Fibroblast of skin of scalp (primary cell): ENCODE results near the gene NT5E.
"Not testable (repeated sequence)": the region's sequence is repeated elsewhere in the genome, so short reads cannot be mapped to it uniquely, and the experiment has no call there.

Source experiments
- DNase-seq: peaks from one replicate; pipeline ENCODE4 v3.0.0-alpha.2; 2013

The NT5E gene

GRCh38 chr6:85494547-85495536 lies 45.0 kb downstream of the NT5E start:
- DNase-seq, result no peak

GRCh38 chr6:85496009-85496579 lies 46.2 kb downstream of the NT5E start:
- DNase-seq, result no peak

DNA sequence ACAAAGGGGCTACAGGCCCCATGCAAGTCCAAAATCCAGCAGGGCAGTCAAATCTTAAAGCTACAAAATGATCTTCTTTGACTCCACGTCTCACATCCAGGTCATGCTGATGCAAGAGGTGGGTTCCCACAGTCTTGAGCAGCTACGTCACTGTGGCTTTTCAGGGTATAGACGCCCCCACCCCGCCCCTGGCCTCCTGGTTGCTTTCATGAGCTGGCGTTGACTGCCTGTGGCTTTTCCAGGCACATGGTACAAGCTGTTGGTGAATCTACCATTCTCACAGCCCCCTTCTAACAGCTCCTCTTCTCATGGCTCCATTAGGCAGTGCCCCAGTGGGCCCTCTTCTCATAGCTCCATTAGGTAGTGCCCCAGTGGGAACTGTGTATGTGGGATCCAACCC lies 47.0 kb downstream of the NT5E start:
- no peak for DNase-seq

DNA sequence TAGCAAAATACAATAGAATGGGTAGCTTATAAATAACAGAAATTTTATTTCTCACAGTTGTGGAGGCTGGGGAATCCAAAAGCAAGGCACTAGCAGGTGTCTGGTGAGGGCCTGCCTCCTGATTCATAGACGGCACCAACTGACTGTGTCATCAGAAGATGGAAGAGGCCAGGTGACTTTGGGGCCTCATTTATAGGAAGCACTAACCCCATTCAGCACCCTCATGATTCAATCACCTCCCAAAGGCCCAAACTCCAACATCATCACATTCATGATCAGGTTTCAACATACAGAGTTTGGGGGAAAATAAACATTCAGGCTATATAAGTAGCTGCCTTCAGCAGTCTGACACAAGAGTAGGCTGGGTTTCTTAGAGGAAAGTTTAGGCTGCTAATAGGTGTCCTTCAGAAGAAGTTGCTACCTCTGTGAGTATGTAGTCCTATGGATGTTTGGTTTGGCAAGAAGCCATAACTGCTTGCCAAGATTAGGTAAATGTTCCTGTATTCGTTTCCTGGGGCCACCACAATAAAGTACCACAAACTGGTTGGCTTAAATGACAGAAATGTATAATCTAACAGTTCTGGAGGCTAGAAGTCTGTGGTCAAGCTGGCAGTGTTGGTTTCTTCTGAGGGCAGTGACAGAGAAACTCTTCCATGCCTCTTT lies 48.8 kb downstream of the NT5E start:
- DNase-seq, result no peak

DNA sequence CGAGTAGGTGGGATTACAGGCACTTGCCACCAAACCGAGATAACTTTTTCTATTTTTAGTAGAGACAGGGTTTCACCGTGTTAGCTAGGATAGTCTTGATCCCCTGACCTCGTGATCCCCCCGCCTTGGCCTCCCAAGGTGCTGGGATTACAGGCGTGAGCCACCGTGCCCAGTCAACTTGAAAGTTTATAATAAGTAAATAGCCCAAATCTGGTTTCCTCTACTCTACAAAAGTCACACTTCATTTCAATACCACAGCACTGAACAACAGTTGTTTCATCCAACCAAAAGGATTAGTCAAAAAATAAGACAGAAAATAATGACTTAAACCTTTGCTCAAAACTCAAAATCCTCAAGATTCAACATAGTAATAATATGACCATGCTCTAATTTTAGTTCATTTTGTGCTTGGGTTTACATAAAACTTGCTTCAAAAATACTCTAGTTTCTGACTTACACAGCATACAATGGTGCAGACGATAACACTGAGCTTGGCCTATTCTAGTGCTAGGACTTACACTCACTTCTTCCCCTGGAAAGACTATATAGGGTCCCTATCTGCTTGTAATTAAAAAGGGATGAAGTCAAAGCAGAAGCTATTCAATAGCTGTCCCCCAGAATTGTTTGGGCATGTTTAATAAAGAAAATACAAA lies 56.7 kb downstream of the NT5E start:
- DNase-seq, result no peak

GRCh38 chr6:85516168-85516567 lies 66.3 kb downstream of the NT5E start:
- DNase-seq, result no peak

GRCh38 chr6:85524281-85524680 lies 74.4 kb downstream of the NT5E start:
- DNase-seq, result not testable (repeated sequence)

- DNase-seq, result peak; percentile 17
Measured at GRCh38 chr6:85537055-85537494, 87.2 kb downstream of the NT5E start.

DNA sequence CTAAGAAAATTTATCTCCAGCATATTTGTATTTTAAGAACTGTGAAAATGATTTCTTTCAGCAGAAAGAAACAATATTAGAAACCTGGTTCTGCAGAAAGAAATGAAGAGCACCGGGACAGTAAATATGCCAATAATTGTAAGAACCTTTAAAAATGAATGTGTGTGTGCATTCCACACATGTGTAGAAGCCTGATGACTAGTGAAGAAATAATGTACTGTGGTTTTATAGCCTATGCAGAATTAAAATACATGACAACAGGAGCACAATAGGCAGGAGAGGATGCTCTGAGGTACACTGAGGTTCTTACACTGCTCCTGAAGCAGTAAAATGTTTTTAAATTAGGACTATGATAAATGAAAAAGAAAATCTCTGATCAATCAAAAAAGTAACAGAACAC lies 94.9 kb downstream of the NT5E start:
- peak; percentile 37 for DNase-seq
